GM12873 (cell line): ENCODE data around the gene CCNJL.

Experiments used
- TF ChIP-seq, protein P1 (sequence below): IDR thresholded peaks from 2 replicates; pipeline ENCODE4 v1.5.1; 2012; ENCODE audit warnings: low read depth, mild to moderate bottlenecking, moderate library complexity, low read length, control low read depth; ENCODE audit not compliant: insufficient read depth; ENCODE audit errors: missing control alignments

Gene CCNJL

GRCh38 chr5:160270704-160271103 is 41.7 kb downstream of the CCNJL start:
- TF ChIP-seq, protein P1, sequence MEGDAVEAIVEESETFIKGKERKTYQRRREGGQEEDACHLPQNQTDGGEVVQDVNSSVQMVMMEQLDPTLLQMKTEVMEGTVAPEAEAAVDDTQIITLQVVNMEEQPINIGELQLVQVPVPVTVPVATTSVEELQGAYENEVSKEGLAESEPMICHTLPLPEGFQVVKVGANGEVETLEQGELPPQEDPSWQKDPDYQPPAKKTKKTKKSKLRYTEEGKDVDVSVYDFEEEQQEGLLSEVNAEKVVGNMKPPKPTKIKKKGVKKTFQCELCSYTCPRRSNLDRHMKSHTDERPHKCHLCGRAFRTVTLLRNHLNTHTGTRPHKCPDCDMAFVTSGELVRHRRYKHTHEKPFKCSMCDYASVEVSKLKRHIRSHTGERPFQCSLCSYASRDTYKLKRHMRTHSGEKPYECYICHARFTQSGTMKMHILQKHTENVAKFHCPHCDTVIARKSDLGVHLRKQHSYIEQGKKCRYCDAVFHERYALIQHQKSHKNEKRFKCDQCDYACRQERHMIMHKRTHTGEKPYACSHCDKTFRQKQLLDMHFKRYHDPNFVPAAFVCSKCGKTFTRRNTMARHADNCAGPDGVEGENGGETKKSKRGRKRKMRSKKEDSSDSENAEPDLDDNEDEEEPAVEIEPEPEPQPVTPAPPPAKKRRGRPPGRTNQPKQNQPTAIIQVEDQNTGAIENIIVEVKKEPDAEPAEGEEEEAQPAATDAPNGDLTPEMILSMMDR, result no peak

DNA sequence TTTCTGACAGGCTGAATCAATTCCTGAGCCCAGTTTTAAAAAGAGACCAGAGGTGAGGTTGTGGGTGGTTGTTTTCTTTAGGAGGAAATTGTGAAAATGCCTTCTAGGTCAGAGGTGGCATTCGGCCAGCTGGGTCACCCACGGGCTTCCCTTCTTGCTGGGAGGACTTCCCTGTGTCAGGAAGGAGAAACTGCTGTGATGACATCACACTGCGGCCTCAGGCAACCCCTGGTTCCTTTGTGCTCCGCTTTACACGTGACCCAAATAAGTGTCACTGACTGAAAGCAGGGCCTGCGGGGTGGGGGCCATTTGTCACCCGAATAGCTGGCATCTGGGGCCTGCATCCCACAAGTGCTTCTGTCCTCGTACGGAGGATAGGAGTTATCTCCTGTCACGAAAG is 43.3 kb downstream of the CCNJL start:
- TF ChIP-seq, protein P1, result no peak

DNA sequence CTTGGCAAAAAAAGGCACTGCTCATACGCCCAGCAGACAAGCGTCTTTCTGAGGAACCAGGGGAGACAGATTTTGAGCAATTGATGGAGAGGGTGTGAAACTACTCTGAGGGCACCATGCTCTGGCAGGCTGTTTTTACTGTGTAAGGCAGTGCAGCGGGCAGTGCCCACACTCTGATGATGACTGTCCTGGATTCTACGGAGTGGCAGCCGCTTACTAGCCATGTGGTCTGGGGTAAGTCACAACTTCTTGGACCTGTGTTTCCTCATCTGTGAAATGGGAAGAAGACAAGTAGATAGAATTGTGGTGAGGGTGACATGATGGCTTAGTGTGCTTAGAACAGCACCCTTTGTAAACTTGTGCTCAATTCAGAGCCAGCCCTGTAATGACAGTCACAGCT is 44.2 kb downstream of the CCNJL start:
- TF ChIP-seq, protein P1, result no peak

DNA sequence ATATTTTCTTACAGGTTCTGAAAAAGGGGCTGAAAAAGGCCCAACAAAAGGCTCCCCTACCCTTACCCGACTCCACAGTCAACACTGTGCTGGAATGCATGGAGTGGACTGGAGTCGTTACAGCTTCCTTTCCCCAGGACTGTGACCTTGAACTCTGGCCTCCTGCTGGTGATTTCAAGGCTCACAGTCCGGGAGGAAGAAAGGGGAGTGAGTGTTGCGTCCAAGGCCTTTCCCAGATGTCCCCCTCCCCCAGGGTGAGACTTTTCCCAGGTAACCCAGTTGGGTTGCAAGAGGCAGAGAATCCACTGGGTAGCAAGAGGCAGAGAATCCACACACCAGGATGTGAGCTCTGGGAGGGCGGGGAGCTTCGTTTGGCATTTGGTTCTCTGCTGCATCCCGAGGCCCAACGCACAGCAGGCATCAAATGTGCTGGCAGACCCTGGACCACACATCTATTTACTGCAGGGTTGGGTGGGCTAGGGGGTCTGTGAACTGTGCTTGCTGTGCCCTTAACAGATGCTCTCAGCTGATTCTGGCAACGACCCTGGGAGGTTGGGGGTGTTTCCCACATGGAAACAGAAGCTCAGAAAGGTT is 45.5 kb downstream of the CCNJL start:
- TF ChIP-seq, protein P1, result peak; percentile 17

- TF ChIP-seq, protein P1, result no peak
Observed at GRCh38 chr5:160266044-160266443, 46.3 kb downstream of the CCNJL start.

DNA sequence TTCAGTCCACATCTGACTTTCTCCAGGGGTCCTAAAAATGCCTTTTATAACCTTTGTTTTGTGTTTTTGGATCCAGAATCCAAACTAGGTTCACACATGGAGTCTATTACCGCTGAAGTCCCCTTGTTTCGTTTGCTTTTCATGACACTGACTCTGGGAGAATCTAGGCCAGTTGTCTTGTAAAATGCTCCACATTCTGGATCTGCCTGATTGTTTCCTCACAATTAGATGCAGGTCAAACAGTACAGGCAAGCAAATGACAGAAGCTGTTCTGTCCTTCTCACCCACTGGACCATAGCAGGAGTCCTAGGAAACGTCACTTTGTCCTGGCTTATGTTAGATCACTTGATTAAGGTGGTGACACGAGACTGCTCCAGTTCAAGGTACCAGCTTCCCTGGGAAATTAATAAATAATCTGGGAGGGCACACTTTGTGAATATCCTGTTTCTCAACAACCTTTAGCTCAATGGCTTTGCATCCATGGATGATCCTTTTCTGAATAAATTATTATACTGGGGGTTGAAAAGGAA is 49.0 kb downstream of the CCNJL start:
- TF ChIP-seq, protein P1, result no peak

DNA sequence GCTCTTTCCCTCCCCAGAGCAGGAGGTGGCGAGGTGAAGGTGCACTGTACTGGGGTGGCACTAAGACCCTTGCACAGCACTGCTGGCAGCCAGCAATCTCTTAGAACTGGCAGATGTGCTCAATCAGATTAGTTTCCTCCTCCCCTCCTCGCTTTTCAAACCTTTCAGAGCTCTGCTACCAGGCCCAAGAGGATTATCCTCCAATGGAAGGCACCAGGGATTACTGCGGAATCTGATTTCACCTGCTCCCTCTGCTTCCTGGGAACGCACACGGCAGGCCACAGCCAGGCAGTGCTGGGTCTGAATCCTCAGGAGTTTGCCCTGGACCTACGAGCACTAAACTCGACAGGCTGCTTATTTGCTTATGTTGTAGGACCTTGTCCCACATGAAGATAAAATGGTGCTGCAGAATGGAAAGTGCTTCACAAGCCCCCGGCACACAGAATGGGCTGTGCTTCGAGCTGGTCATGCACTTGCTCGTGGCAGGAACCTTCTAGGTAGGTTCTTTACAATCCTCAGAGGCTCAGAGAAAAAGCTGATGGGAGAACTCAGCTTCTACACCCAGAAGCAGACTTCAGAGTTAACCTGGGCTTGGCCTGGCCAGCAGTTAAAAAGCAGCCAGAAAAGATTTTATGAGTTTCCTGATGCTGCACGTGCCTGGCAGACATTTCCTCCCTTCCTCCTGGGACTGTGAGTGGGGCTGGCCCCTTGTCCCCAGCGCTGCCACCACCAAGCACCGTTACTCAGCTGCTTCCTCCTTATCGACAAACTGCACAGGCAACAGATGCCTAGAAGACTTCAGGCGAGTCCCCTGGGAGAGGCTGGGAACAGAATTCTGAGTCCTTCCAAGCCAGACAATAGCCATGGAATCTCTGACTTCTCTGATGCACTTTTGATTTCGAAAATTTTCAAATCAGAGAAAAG is 50.0 kb downstream of the CCNJL start:
- TF ChIP-seq, protein P1, result no peak
